Loucy (cell line): Measurements from ENCODE around the gene SAE1.

Experiments
- CTCF ChIP-seq: fragments of 200-600 bp; sonication (generic); conservative IDR thresholded peaks from 2 replicates; pipeline ENCODE4 v1.5.1; 2014; ENCODE audit warnings: mild to moderate bottlenecking, antibody characterized with exemption, low read length
- EZH2phosphoT487 ChIP-seq: fragments of 200-600 bp; IDR thresholded peaks from 2 replicates; pipeline ENCODE4 v1.6.1; 2018; ENCODE audit warnings: antibody characterized with exemption, mild to moderate bottlenecking, moderate library complexity, borderline replicate concordance

- no peak for TF ChIP-seq CTCF
- no peak for TF ChIP-seq EZH2phosphoT487
These were observed 112.7 kb downstream of the SAE1 start for GRCh38 chr19:47243364-47243775.
